Glomerular visceral epithelial cell (primary cell): ENCODE results near the gene OST4.

Source experiments
- DNase-seq: peaks from one replicate; pipeline ENCODE4 v3.0.0-alpha.2; 2016; ENCODE audit errors: extremely low spot score

Gene OST4

GRCh38 chr2:27025861-27026851, 45.3 kb downstream of the OST4 start:
- no peak for DNase-seq

- no peak for DNase-seq
Measured at GRCh38 chr2:27025281-27025800, 46.1 kb downstream of the OST4 start.

GRCh38 chr2:27024812-27025211, 46.6 kb downstream of the OST4 start:
- no peak for DNase-seq

GRCh38 chr2:27024188-27024587, 47.3 kb downstream of the OST4 start:
- no peak for DNase-seq

GRCh38 chr2:27023740-27024139, 47.7 kb downstream of the OST4 start:
- DNase-seq, result no peak

GRCh38 chr2:27021253-27022049, 50.0 kb downstream of the OST4 start:
- peak; percentile 40 for DNase-seq
